Measurements from ENCODE around the gene SSH2.
"Not testable (repeated sequence)": the region's sequence is repeated elsewhere in the genome, so short reads cannot be mapped to it uniquely, and the experiment has no call there.

- TF ChIP-seq GLIS1, ZBTB20 (tag by site-specific recombination; IDR thresholded peaks at IDR 0.05): not testable (repeated sequence)
Measured at GRCh38 chr17:29859445-29859844, 70.6 kb downstream of the SSH2 start.

Measured in HEK293 (cell line).